ENCODE data around the gene RPL36. TPM values are rescaled to one million over a fixed set of nuclear protein-coding genes. Genes with fewer than 3 reads are reported as not detected.
A peak's percentile ranks its signal among the peaks of the same experiment; 100 is the strongest.

The RPL36 gene
- polyA plus RNA-seq, 3 donors, result 336 to 708 (median 627) TPM

DNA sequence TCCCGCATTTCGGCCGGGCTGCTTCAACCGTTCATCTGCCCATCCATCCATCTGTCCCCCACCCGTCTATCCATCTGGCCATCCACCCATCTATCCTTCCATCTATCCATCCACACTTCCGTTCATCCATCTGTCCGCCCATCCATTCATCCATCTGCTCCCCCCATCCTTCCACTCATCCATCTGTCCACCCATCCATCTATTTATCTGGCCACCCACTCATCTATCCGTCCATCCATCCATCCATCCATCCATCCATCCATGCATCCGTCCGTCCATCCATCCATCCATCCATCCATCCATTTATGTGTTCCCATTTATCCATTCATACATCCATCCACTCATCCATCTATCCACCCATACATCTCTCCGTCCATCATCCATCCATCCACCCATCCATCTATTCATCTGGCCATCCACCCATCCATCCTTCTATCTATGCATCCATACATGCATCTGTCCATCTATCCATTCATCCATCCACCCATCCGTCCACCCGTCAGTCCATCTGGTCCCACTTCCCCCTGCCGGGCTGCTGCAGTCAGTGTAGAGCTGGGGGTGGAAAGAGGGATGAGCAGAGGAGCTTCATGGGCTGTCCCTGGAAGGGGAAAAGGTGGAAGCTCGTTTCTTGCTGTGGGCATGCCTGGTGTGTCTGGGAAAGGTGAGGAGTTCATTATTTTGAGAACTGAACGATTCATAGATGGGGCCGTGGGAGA, 8.5 kb upstream of the RPL36 start:
- TF ChIP-seq, protein P1, sequence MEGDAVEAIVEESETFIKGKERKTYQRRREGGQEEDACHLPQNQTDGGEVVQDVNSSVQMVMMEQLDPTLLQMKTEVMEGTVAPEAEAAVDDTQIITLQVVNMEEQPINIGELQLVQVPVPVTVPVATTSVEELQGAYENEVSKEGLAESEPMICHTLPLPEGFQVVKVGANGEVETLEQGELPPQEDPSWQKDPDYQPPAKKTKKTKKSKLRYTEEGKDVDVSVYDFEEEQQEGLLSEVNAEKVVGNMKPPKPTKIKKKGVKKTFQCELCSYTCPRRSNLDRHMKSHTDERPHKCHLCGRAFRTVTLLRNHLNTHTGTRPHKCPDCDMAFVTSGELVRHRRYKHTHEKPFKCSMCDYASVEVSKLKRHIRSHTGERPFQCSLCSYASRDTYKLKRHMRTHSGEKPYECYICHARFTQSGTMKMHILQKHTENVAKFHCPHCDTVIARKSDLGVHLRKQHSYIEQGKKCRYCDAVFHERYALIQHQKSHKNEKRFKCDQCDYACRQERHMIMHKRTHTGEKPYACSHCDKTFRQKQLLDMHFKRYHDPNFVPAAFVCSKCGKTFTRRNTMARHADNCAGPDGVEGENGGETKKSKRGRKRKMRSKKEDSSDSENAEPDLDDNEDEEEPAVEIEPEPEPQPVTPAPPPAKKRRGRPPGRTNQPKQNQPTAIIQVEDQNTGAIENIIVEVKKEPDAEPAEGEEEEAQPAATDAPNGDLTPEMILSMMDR (IDR thresholded peaks at IDR 0.05), result no peak
- Histone ChIP-seq H2AFZ (ENCODE audit: insufficient read depth, low read depth, low read length, poor library complexity, severe bottlenecking) (peak overlapping the region; percentile 96), H3K27me3 (ENCODE audit: control insufficient read depth in 2 of 2, insufficient read depth in 2 of 2, low read length in 2 of 2) (no peaks in the 10 kb centered on the region), H4K20me1 (ENCODE audit: insufficient read depth, low read length) (no peaks in the 10 kb centered on the region), H3K9me3 (replicated peaks in 1 of 2; ENCODE audit: control insufficient read depth in 1 of 2, insufficient read depth in 1 of 2, low read length in 2 of 2) (no peaks in the 10 kb centered on the region), H3K79me2 (ENCODE audit: insufficient read depth, low read length) (peaks cover 8% of the 10 kb centered on the region), H3K27ac (ENCODE audit: low read depth in 1 of 2, low read length in 2 of 2) (no peak overlapping the region), H3K9ac (ENCODE audit: insufficient read depth, low read length, poor library complexity, severe bottlenecking) (peak overlapping the region; percentile 91), H3K4me3 (replicated peaks in 1 of 3; ENCODE audit: low read depth in 2 of 3, low read length in 3 of 3) (peak overlapping the region in 2 of 3 experiments; percentile 95 to 99), H3K36me3 (replicated peaks in 1 of 2; ENCODE audit: control insufficient read depth in 1 of 2, insufficient read depth in 2 of 2, low read length in 2 of 2) (no peaks in the 10 kb centered on the region), H3K4me1 (ENCODE audit: control insufficient read depth in 1 of 2, insufficient read depth in 2 of 2, low read length in 2 of 2) (peaks cover 21 to 27% of the 10 kb centered on the region in 2 donors), H3K4me2 (replicated peaks; ENCODE audit: extremely low read depth, low read length, poor library complexity, severe bottlenecking) (peak overlapping the region; percentile 92)
- Mint-ChIP-seq H3K4me1 (peaks cover 23% of the 10 kb centered on the region), H3K9me3 (peaks cover 0 to 2% (median 0%) of the 10 kb centered on the region in 7 donors), H3K27me3 (ENCODE audit: low read depth in 3 of 3) (peaks cover 0 to 5% (median 5%) of the 10 kb centered on the region in 3 donors), H3K4me3 (peak overlapping the region; percentile 25 to 88), H3K27ac (peak overlapping the region in 6 of 7 donors; percentile 5 to 84 (median 50)), H3K36me3 (no peaks in the 10 kb centered on the region)
- WGBS (ENCODE audit: insufficient coverage), result 69% methylated on average over 14 of the region's 17 CpGs
- DNase-seq, result no peak
- intact Hi-C loops (cut with micrococcal nuclease), result loop anchor here (2.0 to 10.0 kb wide), 4 partner anchors 59 to 693 kb away; partner anchors contain the start of genes ALKBH7 (in 1 of the 2), DUS3L (in 1 of the 2), NDUFA11 (in 1 of the 2) and PSPN (in 1 of the 2)

DNA sequence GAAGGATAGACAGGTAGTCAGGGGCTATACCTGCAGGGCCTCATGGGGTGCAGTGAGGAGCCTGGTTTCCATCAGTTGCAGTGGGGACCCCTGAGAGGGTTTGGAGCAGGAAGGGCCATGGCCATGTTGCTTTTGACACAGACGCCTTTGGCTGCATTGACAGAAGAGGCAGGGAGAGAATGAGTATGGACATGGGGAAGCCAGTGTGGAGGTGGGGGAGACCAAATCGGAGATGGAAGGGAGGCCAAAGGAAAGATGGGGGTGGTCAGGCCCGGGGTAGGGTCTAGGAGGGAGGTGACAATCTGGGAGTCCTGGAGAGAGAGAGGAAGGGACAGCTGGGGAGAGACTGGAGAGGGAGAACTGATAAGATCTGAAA, 8.0 kb upstream of the RPL36 start:
- Mint-ChIP-seq H3K27ac (peak overlapping the region in 1 of 7 donors; percentile 15), H3K27me3 (ENCODE audit: low read depth in 3 of 3) (peaks cover 0 to 5% (median 5%) of the 10 kb centered on the region in 3 donors), H3K36me3 (no peaks in the 10 kb centered on the region), H3K4me3 (peak overlapping the region in 1 of 2 donors; percentile 32), H3K4me1 (peaks cover 24% of the 10 kb centered on the region), H3K9me3 (peaks cover 0 to 2% (median 0%) of the 10 kb centered on the region in 7 donors)
- Histone ChIP-seq H3K27ac (ENCODE audit: low read depth in 1 of 2, low read length in 2 of 2) (no peak overlapping the region), H4K20me1 (ENCODE audit: insufficient read depth, low read length) (no peaks in the 10 kb centered on the region), H3K36me3 (replicated peaks in 1 of 2; ENCODE audit: control insufficient read depth in 1 of 2, insufficient read depth in 2 of 2, low read length in 2 of 2) (no peaks in the 10 kb centered on the region), H2AFZ (ENCODE audit: insufficient read depth, low read depth, low read length, poor library complexity, severe bottlenecking) (no peak overlapping the region), H3K4me2 (replicated peaks; ENCODE audit: extremely low read depth, low read length, poor library complexity, severe bottlenecking) (no peak overlapping the region), H3K9ac (ENCODE audit: insufficient read depth, low read length, poor library complexity, severe bottlenecking) (no peak overlapping the region), H3K9me3 (replicated peaks in 1 of 2; ENCODE audit: control insufficient read depth in 1 of 2, insufficient read depth in 1 of 2, low read length in 2 of 2) (no peaks in the 10 kb centered on the region), H3K4me1 (ENCODE audit: control insufficient read depth in 1 of 2, insufficient read depth in 2 of 2, low read length in 2 of 2) (peaks cover 21 to 32% of the 10 kb centered on the region in 2 donors), H3K27me3 (ENCODE audit: control insufficient read depth in 2 of 2, insufficient read depth in 2 of 2, low read length in 2 of 2) (no peaks in the 10 kb centered on the region), H3K79me2 (ENCODE audit: insufficient read depth, low read length) (peaks cover 8% of the 10 kb centered on the region), H3K4me3 (replicated peaks in 1 of 3; ENCODE audit: low read depth in 2 of 3, low read length in 3 of 3) (no peak overlapping the region)
- no peak for DNase-seq
- TF ChIP-seq, protein P1 (IDR thresholded peaks at IDR 0.05), result no peak
- WGBS (ENCODE audit: insufficient coverage), result 89% methylated on average over 3 of the region's 3 CpGs
- intact Hi-C loops (cut with micrococcal nuclease), result loop anchor here (10.0 kb wide), 3 partner anchors 113 to 693 kb away; partner anchors contain the start of genes ALKBH7 (in 1 of the 2), DUS3L (in 1 of the 2), NDUFA11 (in 1 of the 2) and PSPN (in 1 of the 2)

Measured in CD14-positive monocyte (primary cell).